ENCODE measurements around the gene EAPP. TPM values are rescaled to one million over a fixed set of nuclear protein-coding genes. Genes with fewer than 3 reads are reported as not detected.

EAPP gene
- total RNA-seq, 1 experiment from 2014 or later = 35.0 TPM

DNA sequence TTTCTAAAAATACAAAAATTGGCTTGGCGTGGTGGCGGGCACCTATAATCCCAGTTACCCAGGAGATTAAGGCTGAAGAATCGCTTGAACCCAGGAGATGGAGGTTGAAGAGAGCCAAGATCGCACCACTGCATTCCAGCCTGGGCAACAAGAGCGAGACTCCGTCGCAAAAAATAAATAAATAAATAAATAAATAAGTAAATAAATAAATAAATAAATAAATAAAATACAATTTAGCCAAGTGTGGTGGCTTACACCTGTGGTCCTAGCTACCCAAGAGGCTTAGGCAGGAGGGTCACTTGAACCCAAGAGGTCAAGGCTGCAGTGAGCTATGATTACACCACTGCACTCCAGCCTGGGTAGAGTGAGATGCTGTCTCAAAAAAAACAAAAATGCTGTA lies 51.0 kb downstream of the EAPP start:
- no peak overlapping the region for H4K5ac ChIP-seq (ENCODE audit: insufficient read length, low read depth, low read length)
- no peak for DNase-seq

More for the DNA sequence above, 51.0 kb downstream of the EAPP start:
- Histone ChIP-seq H2BK120ac (ENCODE audit: low read depth, low read length, poor library complexity, severe bottlenecking) (no peak overlapping the region), H3K27me3 (ENCODE audit: insufficient read depth, low read length) (no peaks in the 10 kb centered on the region), H3K27ac (ENCODE audit: insufficient read length, low read depth, low read length) (no peak overlapping the region), H3K9ac (ENCODE audit: extremely low read depth, insufficient read length, low read length) (no peak overlapping the region), H4K20me1 (ENCODE audit: control insufficient read depth, insufficient read depth, insufficient read length) (no peaks in the 10 kb centered on the region), H2AFZ (ENCODE audit: low read length) (no peak overlapping the region), H3K4me1 (ENCODE audit: insufficient read depth, low read length) (no peaks in the 10 kb centered on the region), H3K18ac (ENCODE audit: insufficient read length, low read depth, low read length) (no peak overlapping the region), H2BK20ac (ENCODE audit: low read depth, low read length, poor library complexity, severe bottlenecking) (no peak overlapping the region), H3K4ac (ENCODE audit: low read depth, low read length) (no peak overlapping the region), H4K8ac (replicated peaks; ENCODE audit: insufficient read length, low read depth, low read length) (no peak overlapping the region), H3K79me2 (ENCODE audit: insufficient read depth, low read length) (no peaks in the 10 kb centered on the region), H3K14ac (ENCODE audit: insufficient read depth, low read length) (no peak overlapping the region), H3K23ac (ENCODE audit: insufficient read length, low read depth, low read length) (no peak overlapping the region), H2AK5ac (ENCODE audit: insufficient read length, low read length) (no peak overlapping the region), H2BK15ac (ENCODE audit: low read depth, low read length) (no peak overlapping the region), H3K79me1 (ENCODE audit: insufficient read depth, low read depth, low read length, poor library complexity, severe bottlenecking) (no peaks in the 10 kb centered on the region), H2BK5ac (ENCODE audit: insufficient read length, low read length) (no peak overlapping the region), H3T11ph (ENCODE audit: low read length) (no peak overlapping the region), H2BK12ac (ENCODE audit: insufficient read length, low read depth, low read length) (no peak overlapping the region), H3K9me3 (ENCODE audit: control insufficient read depth, low read depth, low read length) (no peaks in the 10 kb centered on the region), H3K4me2 (ENCODE audit: insufficient read depth, insufficient read length, low read length) (no peak overlapping the region), H3K56ac (ENCODE audit: insufficient read length, low read depth, low read length) (no peak overlapping the region), H3K23me2 (ENCODE audit: insufficient read length, low read depth, low read length, poor library complexity, severe bottlenecking) (no peaks in the 10 kb centered on the region), H4K91ac (ENCODE audit: insufficient read length, low read depth, low read length) (no peak overlapping the region)
- no peaks in the 10 kb centered on the region for H3K9me3 Mint-ChIP-seq
- H3K27me3 Mint-ChIP-seq (ENCODE audit: low read depth) = no peaks in the 10 kb centered on the region
- no peak overlapping the region for H3K4me3 Mint-ChIP-seq
- H3K4me1 Mint-ChIP-seq = peaks cover 6% of the 10 kb centered on the region in 2 experiments
- no CpG with 5 or more reads among the region's 7 CpGs for WGBS (ENCODE audit: extremely low coverage, insufficient read length, low lambda C conversion rate)
- H3K27ac Mint-ChIP-seq = no peak overlapping the region
- TF ChIP-seq, protein P1, sequence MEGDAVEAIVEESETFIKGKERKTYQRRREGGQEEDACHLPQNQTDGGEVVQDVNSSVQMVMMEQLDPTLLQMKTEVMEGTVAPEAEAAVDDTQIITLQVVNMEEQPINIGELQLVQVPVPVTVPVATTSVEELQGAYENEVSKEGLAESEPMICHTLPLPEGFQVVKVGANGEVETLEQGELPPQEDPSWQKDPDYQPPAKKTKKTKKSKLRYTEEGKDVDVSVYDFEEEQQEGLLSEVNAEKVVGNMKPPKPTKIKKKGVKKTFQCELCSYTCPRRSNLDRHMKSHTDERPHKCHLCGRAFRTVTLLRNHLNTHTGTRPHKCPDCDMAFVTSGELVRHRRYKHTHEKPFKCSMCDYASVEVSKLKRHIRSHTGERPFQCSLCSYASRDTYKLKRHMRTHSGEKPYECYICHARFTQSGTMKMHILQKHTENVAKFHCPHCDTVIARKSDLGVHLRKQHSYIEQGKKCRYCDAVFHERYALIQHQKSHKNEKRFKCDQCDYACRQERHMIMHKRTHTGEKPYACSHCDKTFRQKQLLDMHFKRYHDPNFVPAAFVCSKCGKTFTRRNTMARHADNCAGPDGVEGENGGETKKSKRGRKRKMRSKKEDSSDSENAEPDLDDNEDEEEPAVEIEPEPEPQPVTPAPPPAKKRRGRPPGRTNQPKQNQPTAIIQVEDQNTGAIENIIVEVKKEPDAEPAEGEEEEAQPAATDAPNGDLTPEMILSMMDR (conservative IDR thresholded peaks at IDR 0.05) = no peak
- no peaks in the 10 kb centered on the region for H3K36me3 Mint-ChIP-seq (ENCODE audit: insufficient read depth in 1 of 3, low read depth in 3 of 3)

Measured in H9 (cell line).